WTC11 (cell line): ENCODE data around the gene FASTKD1.

Experiments
- ESRRA ChIP-seq: sonication (generic); formaldehyde crosslinking; IDR thresholded peaks from 2 replicates; pipeline ENCODE4 v1.8.1; 2022; ENCODE audit warnings: mild to moderate bottlenecking, missing genetic modification reagents, borderline replicate concordance
- NR2C2 ChIP-seq: sonication (generic); formaldehyde crosslinking; IDR thresholded peaks from 2 replicates; pipeline ENCODE4 v1.8.0; 2022; ENCODE audit warnings: mild to moderate bottlenecking, missing genetic modification reagents
- SP1 ChIP-seq: sonication (generic); formaldehyde crosslinking; conservative IDR thresholded peaks from 2 replicates; pipeline ENCODE4 v1.8.1; 2022; ENCODE audit warnings: missing genetic modification reagents
- TP53 ChIP-seq: sonication (generic); formaldehyde crosslinking; IDR thresholded peaks from 2 replicates; pipeline ENCODE4 v1.8.1; 2023; ENCODE audit warnings: mild to moderate bottlenecking, missing genetic modification reagents
- USF2 ChIP-seq: sonication (generic); formaldehyde crosslinking; IDR thresholded peaks from 2 replicates; pipeline ENCODE4 v1.8.1; 2023; ENCODE audit warnings: mild to moderate bottlenecking, missing genetic modification reagents, moderate library complexity
- ZNF423 ChIP-seq: fragments of 250-450 bp; sonication (Bioruptor Pico); IDR thresholded peaks from 2 replicates; pipeline ENCODE4 v2.1.2; 2022; ENCODE audit warnings: mild to moderate bottlenecking, moderate library complexity
- TF ChIP-seq, protein P1 (sequence below): fragments of 200-600 bp; IDR thresholded peaks from 2 replicates; pipeline ENCODE4 v1.8.0; 2022; ENCODE audit warnings: antibody characterized with exemption
- TF ChIP-seq, protein P2 (sequence below): fragments of 250-450 bp; sonication (Bioruptor Pico); IDR thresholded peaks from 2 replicates; pipeline ENCODE4 v2.1.2; 2022; ENCODE audit warnings: mild to moderate bottlenecking, moderate library complexity

GRCh38 chr2:169486487-169486886, 87.2 kb downstream of the FASTKD1 start:
- TF ChIP-seq, protein P1, sequence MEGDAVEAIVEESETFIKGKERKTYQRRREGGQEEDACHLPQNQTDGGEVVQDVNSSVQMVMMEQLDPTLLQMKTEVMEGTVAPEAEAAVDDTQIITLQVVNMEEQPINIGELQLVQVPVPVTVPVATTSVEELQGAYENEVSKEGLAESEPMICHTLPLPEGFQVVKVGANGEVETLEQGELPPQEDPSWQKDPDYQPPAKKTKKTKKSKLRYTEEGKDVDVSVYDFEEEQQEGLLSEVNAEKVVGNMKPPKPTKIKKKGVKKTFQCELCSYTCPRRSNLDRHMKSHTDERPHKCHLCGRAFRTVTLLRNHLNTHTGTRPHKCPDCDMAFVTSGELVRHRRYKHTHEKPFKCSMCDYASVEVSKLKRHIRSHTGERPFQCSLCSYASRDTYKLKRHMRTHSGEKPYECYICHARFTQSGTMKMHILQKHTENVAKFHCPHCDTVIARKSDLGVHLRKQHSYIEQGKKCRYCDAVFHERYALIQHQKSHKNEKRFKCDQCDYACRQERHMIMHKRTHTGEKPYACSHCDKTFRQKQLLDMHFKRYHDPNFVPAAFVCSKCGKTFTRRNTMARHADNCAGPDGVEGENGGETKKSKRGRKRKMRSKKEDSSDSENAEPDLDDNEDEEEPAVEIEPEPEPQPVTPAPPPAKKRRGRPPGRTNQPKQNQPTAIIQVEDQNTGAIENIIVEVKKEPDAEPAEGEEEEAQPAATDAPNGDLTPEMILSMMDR: no peak
- TF ChIP-seq TP53 (no peak), USF2 (CRISPR knock-in tag) (no peak), ESRRA (CRISPR knock-in tag) (no peak), ZNF423 (CRISPR knock-in tag) (no peak), NR2C2 (no peak), SP1 (CRISPR knock-in tag) (no peak)
- TF ChIP-seq, protein P2, sequence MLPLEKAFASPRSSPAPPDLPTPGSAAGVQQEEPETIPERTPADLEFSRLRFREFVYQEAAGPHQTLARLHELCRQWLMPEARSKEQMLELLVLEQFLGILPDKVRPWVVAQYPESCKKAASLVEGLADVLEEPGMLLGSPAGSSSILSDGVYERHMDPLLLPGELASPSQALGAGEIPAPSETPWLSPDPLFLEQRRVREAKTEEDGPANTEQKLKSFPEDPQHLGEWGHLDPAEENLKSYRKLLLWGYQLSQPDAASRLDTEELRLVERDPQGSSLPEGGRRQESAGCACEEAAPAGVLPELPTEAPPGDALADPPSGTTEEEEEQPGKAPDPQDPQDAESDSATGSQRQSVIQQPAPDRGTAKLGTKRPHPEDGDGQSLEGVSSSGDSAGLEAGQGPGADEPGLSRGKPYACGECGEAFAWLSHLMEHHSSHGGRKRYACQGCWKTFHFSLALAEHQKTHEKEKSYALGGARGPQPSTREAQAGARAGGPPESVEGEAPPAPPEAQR (CRISPR knock-in tag): no peak
